ENCODE measurements around the gene ZSWIM1. TPM values are rescaled to one million over a fixed set of nuclear protein-coding genes. Genes with fewer than 3 reads are reported as not detected.

The ZSWIM1 gene
- total and polyA plus RNA-seq, 2 of the 13 experiments (the other 11 are each of a cell fraction or from before 2014, with no cell fraction given): 9.5 to 11.7 TPM

DNA sequence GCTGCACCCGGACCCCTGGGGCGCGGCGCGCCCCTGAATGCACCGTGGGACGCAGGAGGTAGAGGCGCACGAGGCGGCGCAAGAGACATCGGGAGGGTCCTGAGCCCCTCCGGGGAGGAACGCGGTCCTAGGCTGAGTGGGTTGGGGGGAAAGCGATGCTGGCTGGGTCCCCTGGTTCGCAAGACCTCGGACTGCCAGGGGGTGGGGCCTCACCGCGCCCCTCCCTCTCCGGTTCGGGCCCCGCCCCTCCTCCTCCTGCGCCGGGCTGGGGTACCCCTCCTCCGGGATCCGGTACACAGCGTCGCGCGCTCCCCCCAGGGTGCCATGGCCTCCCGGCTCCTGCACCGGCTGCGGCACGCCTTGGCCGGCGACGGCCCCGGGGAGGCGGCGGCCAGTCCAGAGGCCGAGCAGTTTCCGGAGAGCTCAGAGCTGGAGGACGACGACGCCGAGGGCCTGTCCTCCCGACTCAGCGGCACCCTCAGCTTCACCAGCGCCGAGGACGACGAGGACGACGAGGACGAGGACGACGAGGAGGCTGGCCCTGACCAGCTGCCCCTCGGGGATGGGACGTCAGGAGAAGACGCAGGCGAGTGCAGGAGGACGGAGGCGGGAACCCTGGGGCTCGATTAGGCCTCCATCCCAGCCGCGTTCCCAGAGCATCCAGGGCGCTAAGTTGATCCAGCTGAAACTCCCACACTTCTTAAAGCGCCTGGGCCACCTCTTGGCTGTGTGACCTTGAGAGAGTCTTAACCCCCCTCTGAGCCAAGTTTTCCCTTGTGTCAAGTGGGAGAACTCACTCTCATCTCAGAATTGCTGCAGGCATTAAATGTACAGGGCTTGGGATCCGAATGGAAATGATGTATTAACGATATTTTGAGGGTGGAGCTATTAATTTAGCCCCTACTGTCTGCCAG is 46.9 kb upstream of the ZSWIM1 start (continued):
- no peak for TF ChIP-seq GABPA (IDR thresholded peaks at IDR 0.05; ENCODE audit: low read depth, low read length)
- no peak for TF ChIP-seq GABPA (CRISPR knock-in tag; IDR thresholded peaks at IDR 0.05; ENCODE audit: low read depth)
- peak; percentile 97 for TF ChIP-seq KDM5B (CRISPR knock-in tag; IDR thresholded peaks at IDR 0.05; ENCODE audit: borderline replicate concordance)
- peak; percentile 73 for TF ChIP-seq ZNF556 (CRISPR knock-in tag; IDR thresholded peaks at IDR 0.05; ENCODE audit: borderline replicate concordance)
- 0 out of 2 replicates have a peak, but pooled peaks have one; percentile 6 for TF ChIP-seq ZNF629 (CRISPR knock-in tag; conservative IDR thresholded peaks at IDR 0.05)
- TF ChIP-seq HDAC1 (CRISPR knock-in tag; IDR thresholded peaks at IDR 0.05): peak; percentile 55; the same call in 1 of the 2 replicates
- peak; percentile 33; the same call in 1 of the 2 replicates for TF ChIP-seq ZNF564 (CRISPR knock-in tag; IDR thresholded peaks at IDR 0.05)
- peak; percentile 7; the same call in 1 of the 2 replicates for TF ChIP-seq ZNF773 (CRISPR knock-in tag; IDR thresholded peaks at IDR 0.05; ENCODE audit: borderline replicate concordance)
- no peak for TF ChIP-seq ZNF251 (CRISPR knock-in tag; IDR thresholded peaks at IDR 0.05)
- no peak for TF ChIP-seq CENPX (CRISPR knock-in tag; IDR thresholded peaks at IDR 0.05)
- peak; percentile 56; the same call in 1 of the 2 replicates for TF ChIP-seq RNF2 (conservative IDR thresholded peaks at IDR 0.05; ENCODE audit: low read depth)
- no peak for TF ChIP-seq NPAS2 (CRISPR knock-in tag; IDR thresholded peaks at IDR 0.05; ENCODE audit: borderline replicate concordance)
- TF ChIP-seq ZNF678 (CRISPR knock-in tag; IDR thresholded peaks at IDR 0.05): 0 out of 2 replicates have a peak, but pooled peaks have one; percentile 25
- no peak for TF ChIP-seq LBX2 (CRISPR knock-in tag; IDR thresholded peaks at IDR 0.05; ENCODE audit: borderline replicate concordance)
- TF ChIP-seq KMT2A (CRISPR knock-in tag; IDR thresholded peaks at IDR 0.05): no peak; the same call in 1 of the 2 replicates
- TF ChIP-seq ZNF530 (CRISPR knock-in tag; IDR thresholded peaks at IDR 0.05; ENCODE audit: low read depth): no peak
- TF ChIP-seq SMAD3 (CRISPR knock-in tag; IDR thresholded peaks at IDR 0.05): no peak
- TF ChIP-seq USF2 (IDR thresholded peaks at IDR 0.05; ENCODE audit: low read depth, low read length): no peak
- no peak for TF ChIP-seq USF2 (CRISPR knock-in tag; IDR thresholded peaks at IDR 0.05; ENCODE audit: borderline replicate concordance)
- TF ChIP-seq ATF1 (CRISPR knock-in tag; IDR thresholded peaks at IDR 0.05): no peak
- no peak; the same call in 1 of the 2 replicates for TF ChIP-seq NRL (CRISPR knock-in tag; IDR thresholded peaks at IDR 0.05; ENCODE audit: borderline replicate concordance)
- peak; percentile 29; the same call in 1 of the 2 replicates for TF ChIP-seq ZBTB7B (CRISPR knock-in tag; IDR thresholded peaks at IDR 0.05)
- TF ChIP-seq ZNF747 (CRISPR knock-in tag; IDR thresholded peaks at IDR 0.05; ENCODE audit: borderline replicate concordance): no peak
- peak; percentile 83; the same call in 1 of the 2 replicates for TF ChIP-seq ZNF816 (CRISPR knock-in tag; IDR thresholded peaks at IDR 0.05; ENCODE audit: borderline replicate concordance)
- TF ChIP-seq ZNF577 (CRISPR knock-in tag; IDR thresholded peaks at IDR 0.05; ENCODE audit: borderline replicate concordance, low read depth): no peak
- 0 out of 2 replicates have a peak, but pooled peaks have one; percentile 71 for TF ChIP-seq ZNF790 (CRISPR knock-in tag; IDR thresholded peaks at IDR 0.05; ENCODE audit: borderline replicate concordance)
- TF ChIP-seq ZNF362 (CRISPR knock-in tag; IDR thresholded peaks at IDR 0.05; ENCODE audit: borderline replicate concordance): no peak; the same call in 1 of the 2 replicates
